DOHH2 (cell line): Measurements from ENCODE around the gene PNCK.

Source experiments
- H3F3A ChIP-seq: fragments of 200-600 bp; sonication (generic), shearing (Covaris generic); 2 replicates; pipeline ENCODE4 v1.6.0; 2016; ENCODE audit warnings: antibody characterized with exemption, mild to moderate bottlenecking; ENCODE audit not compliant: control insufficient read depth, insufficient read depth
- H3K27ac ChIP-seq: fragments of 200-600 bp; sonication (generic); 2 replicates; pipeline ENCODE4 v1.5.1; 2014; ENCODE audit warnings: low read depth, mild to moderate bottlenecking, low read length, moderate library complexity
- H3K27me3 ChIP-seq: fragments of 200-600 bp; sonication (generic); 2 replicates; pipeline ENCODE4 v1.6.1; 2014; ENCODE audit warnings: mild to moderate bottlenecking, low read length, mixed read lengths; ENCODE audit not compliant: control insufficient read depth
- H3K36me3 ChIP-seq: fragments of 200-600 bp; sonication (generic); 2 replicates; pipeline ENCODE4 v1.6.1; 2014; ENCODE audit warnings: mild to moderate bottlenecking, low read length, moderate library complexity, mixed read lengths; ENCODE audit not compliant: control insufficient read depth
- H3K4me1 ChIP-seq: fragments of 200-600 bp; sonication (generic); 2 replicates; pipeline ENCODE4 v1.6.1; 2014; ENCODE audit warnings: mild to moderate bottlenecking, low read length, mixed read lengths; ENCODE audit not compliant: control insufficient read depth
- H3K4me2 ChIP-seq: fragments of 200-600 bp; sonication (generic); 2 replicates; pipeline ENCODE4 v1.6.0; 2014; ENCODE audit warnings: mild to moderate bottlenecking, low read length, moderate library complexity
- H3K4me3 ChIP-seq: fragments of 200-600 bp; sonication (generic); 2 replicates; pipeline ENCODE4 v1.5.1; 2014; ENCODE audit warnings: mild to moderate bottlenecking, low read length, mixed read lengths
- H3K79me2 ChIP-seq: fragments of 200-600 bp; sonication (generic); 2 replicates; pipeline ENCODE4 v1.6.1; 2014; ENCODE audit warnings: mild to moderate bottlenecking, low read length, mixed read lengths; ENCODE audit not compliant: control insufficient read depth
- H3K9me2 ChIP-seq: fragments of 200-600 bp; sonication (generic); replicated peaks from 2 replicates; pipeline ENCODE4 v1.6.1; 2014; ENCODE audit warnings: mild to moderate bottlenecking, low read length, mixed read lengths; ENCODE audit not compliant: control insufficient read depth
- H3K9me3 ChIP-seq: fragments of 200-600 bp; sonication (generic); 2 replicates; pipeline ENCODE4 v1.6.1; 2014; ENCODE audit warnings: antibody characterized with exemption, low read length, mixed read lengths; ENCODE audit not compliant: control insufficient read depth, insufficient read depth
- H4K20me1 ChIP-seq: fragments of 200-600 bp; sonication (generic); 2 replicates; pipeline ENCODE4 v1.6.0; 2014; ENCODE audit warnings: low read depth, mild to moderate bottlenecking, antibody characterized with exemption, low read length, moderate library complexity; ENCODE audit not compliant: control insufficient read depth, insufficient read depth
- CTCF ChIP-seq: fragments of 200-600 bp; sonication (generic); IDR thresholded peaks from one replicate; pipeline ENCODE4 v1.5.1; 2014; ENCODE audit warnings: antibody characterized with exemption, mild to moderate bottlenecking, low read depth, low read length; ENCODE audit not compliant: poor library complexity, severe bottlenecking
- EZH2phosphoT487 ChIP-seq: fragments of 200-600 bp; sonication (generic); IDR thresholded peaks from 2 replicates; pipeline ENCODE4 v1.6.1; 2017; ENCODE audit warnings: borderline replicate concordance, mild to moderate bottlenecking, antibody characterized with exemption, low read length, moderate library complexity, mixed read lengths

Gene PNCK

GRCh38 chrX:153635388-153635787, 38.2 kb downstream of the PNCK start:
- Histone ChIP-seq H4K20me1 (no peaks in the 10 kb centered on the region), H3K9me3 (no peaks in the 10 kb centered on the region), H3K4me3 (no peak overlapping the region), H3K36me3 (no peaks in the 10 kb centered on the region), H3K27me3 (no peaks in the 10 kb centered on the region; the same call in 1 of the 2 replicates), H3K79me2 (no peaks in the 10 kb centered on the region), H3K9me2 (no peaks in the 10 kb centered on the region), H3K27ac (no peak overlapping the region), H3K4me2 (no peak overlapping the region), H3F3A (no peaks in the 10 kb centered on the region), H3K4me1 (no peaks in the 10 kb centered on the region)
- TF ChIP-seq CTCF: no peak
- TF ChIP-seq EZH2phosphoT487: no peak

DNA sequence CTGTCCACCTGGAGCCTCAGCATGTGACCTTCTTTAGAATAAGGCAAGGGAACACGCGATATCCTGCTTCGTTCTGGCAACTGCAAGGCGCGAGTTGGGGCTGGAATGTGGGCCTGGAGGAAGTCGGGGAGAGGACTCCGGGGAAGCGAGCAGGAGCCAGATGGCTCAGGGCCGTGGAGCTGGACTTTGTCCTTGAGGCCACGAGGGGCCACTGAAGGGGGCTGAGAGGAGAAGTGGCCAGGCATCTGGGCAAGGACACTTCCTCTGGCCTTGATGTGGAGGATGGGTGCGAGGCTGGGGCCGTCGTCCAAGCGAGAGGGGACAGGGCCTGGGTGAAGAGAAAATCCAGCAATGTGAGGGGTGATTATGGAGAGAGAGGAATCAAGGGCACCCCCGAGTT, 38.8 kb downstream of the PNCK start:
- Histone ChIP-seq H3K36me3 (no peaks in the 10 kb centered on the region), H3F3A (no peaks in the 10 kb centered on the region), H3K9me2 (no peaks in the 10 kb centered on the region), H3K79me2 (no peaks in the 10 kb centered on the region), H3K9me3 (no peaks in the 10 kb centered on the region), H3K4me3 (no peak overlapping the region), H3K27me3 (no peaks in the 10 kb centered on the region; the same call in 1 of the 2 replicates), H3K27ac (no peak overlapping the region), H3K4me1 (no peaks in the 10 kb centered on the region), H3K4me2 (no peak overlapping the region), H4K20me1 (no peaks in the 10 kb centered on the region)
- no peak for TF ChIP-seq EZH2phosphoT487
- TF ChIP-seq CTCF: no peak

GRCh38 chrX:153634236-153634635, 39.4 kb downstream of the PNCK start:
- Histone ChIP-seq H3K4me3 (no peak overlapping the region), H3K4me1 (no peaks in the 10 kb centered on the region), H3K79me2 (no peaks in the 10 kb centered on the region), H3F3A (no peaks in the 10 kb centered on the region), H3K36me3 (no peaks in the 10 kb centered on the region), H3K4me2 (no peak overlapping the region), H3K9me2 (no peaks in the 10 kb centered on the region), H3K9me3 (no peaks in the 10 kb centered on the region), H3K27me3 (no peaks in the 10 kb centered on the region; the same call in 1 of the 2 replicates), H4K20me1 (no peaks in the 10 kb centered on the region), H3K27ac (no peak overlapping the region)
- TF ChIP-seq CTCF (no peak), EZH2phosphoT487 (no peak)
